Hematopoietic multipotent progenitor cell treated with erythropoietin and hydrocortisone succinate and interleukin-3 and kit ligand, for 8 days (in vitro differentiated cells): ENCODE data around the gene ADGRF1.
"Not testable (repeated sequence)": the region's sequence is repeated elsewhere in the genome, so short reads cannot be mapped to it uniquely, and the experiment has no call there.

Source experiments
- DNase-seq: peaks from one replicate; pipeline ENCODE4 v3.0.0-alpha.2; 2015

ADGRF1 gene

DNA sequence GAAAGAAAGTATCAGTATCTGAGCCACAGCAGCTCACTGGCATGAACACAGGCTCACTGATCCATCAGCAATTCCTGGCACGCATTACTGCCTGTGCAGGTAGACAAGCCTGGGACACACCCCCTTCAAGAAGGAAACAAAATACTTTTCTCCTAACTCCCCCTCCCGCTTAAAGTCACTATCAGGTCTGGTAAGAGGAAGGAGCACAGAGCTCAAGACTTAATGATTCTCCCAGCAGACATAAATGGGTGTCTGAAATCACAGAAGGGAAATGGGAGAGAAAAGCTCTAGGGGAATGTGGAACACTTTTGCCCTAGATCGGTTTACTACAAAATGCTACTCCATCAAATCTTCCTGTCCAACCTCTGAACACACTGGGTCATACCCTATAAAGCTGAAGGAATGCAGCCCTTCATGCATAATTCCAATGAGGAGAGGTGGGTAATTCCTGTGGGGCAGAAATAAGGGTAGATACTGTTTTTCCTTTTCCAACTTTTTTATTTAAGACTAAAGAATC lies at the start of gene ADGRF1:
TSS of gene ADGRF1 (minus strand) at position 58 of the 517 bp plus-strand sequence. CDS start 13,271 bp downstream, outside the sequence.
- no peak for DNase-seq

DNA sequence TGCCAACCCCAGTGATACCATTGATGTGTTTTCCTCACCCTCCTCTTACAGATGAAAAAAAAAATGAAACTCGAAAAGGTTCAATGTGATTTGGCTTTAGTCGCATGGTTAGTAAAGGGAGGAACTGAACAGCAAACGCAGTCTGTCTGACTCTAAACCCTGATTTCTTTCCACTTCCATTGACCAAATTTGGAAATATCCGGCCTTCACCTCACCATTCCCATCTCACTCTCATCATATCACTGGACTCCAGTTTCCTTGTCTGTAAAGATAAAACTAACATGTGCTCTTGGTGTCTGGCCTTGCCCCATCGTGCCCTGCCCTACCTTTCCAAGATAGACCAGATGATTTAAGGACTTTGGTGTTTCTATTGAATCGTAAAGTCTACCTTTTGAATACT lies 48.7 kb upstream of the ADGRF1 start:
- DNase-seq = no peak

DNA sequence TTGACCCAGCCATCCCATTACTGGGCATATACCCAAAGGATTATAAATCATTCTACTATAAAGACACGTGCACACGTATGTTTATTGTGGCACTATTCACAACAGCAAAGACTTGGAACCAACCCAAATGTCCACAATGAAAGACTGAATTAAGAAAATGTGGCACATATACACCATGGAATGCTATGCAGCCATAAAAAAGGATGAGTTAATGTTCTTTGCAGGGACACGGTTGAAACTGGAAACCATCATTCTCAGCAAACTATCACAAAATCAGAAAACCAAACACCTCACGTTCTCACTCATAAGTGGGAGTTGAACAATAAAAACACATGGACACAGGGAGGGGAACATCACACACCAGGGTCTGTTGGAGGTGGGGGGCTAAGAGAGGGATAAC lies 47.3 kb upstream of the ADGRF1 start:
- DNase-seq = not testable (repeated sequence)

DNA sequence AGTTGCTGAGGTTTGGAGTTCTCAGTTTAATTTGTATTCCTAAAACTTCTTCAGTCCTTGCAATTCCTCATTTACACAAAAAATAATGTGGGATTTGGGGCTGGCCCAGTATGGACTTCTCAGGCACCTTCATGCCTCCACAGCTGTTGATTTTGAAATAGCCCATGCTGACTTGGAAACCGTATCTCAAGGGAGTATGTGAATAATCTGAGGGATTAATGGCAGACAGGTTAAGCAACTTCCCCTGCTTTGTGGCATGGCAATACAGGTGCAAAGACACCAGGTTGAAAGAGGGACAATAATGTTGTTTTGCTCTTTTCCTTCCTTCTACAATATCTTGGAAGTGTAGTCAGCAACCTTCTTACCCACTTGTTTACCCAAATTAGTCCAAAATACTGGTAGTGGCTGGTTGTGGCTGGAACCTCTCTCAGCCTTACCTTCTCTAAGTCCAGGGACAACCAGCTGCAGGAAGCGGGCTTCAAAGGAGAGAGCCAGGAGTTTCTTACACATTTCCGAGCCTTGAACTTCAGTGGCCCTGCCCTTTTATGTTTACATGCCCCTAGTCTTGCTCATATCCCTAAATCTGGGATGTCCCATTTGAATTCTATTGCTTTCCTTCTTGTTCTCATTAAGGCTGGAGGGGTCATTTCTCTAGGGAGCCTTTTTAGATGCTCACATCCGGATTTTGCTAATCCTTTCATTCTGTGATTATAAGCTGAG lies 44.1 kb upstream of the ADGRF1 start:
- DNase-seq = no peak

DNA sequence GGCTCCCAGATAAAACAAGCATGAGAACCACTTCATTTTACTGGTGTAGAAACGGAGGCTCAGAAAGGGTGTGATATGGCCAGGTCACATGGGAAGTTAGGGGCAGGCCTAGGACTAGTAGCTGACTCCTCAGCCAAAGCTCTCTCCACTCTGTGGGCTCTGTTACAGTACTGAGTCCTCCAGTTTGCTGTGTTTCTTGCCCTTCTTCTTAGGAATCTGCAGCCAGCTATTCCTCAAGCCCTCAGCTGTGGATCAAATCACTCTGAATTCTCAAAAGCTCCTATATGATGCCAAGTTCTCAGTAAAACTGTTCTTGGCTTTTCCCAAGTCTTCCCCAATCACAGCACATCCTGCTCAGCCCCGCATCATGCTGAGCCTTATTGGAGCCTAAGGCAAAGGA lies 42.5 kb upstream of the ADGRF1 start:
- no peak for DNase-seq

DNA sequence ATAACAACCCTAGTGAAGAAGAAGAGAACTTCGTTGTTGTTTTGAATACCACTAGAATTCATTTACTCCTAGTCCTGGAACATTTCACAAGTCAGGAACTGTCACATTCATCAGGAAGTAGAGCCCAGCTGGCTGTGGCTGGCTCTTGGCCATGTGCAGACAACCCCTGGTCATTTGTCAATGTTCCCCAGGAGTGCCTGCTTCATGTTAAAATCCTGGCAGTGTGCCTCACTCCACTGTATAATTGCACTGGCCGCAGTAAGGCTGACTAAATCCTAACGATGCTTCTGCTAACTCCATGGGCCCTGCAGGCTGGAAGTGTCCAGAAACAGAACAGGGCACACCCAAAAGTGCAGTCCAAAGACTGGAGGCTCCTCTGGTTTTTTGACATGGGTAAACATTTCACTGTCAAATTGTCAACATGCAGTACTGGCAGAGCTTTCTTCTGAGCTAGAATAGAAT lies 41.5 kb upstream of the ADGRF1 start:
- no peak for DNase-seq

DNA sequence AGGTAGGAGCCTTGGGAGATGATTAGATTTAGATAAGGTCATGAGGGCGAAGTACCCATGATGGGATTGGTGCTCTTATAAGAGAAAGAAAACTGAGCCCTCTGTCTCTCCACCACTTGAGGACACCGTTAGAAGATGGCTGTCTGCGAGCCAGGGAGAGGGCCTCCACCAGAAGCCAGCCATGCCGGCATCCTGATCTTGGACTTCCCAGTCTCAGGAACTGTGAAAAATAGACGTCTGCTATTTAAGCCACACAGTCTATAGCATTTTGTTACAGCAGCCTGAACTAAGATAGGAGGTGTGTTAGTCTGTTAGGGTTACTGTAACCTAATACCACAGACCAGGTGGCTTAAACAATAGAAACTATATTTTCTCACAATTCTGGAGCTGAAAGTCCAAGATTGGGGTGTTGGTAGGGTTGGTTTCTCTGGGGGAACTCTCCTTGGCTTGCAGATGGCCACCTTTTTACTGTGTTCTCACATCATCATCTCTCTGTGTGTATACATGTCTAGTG lies 38.0 kb upstream of the ADGRF1 start:
- DNase-seq = no peak

DNA sequence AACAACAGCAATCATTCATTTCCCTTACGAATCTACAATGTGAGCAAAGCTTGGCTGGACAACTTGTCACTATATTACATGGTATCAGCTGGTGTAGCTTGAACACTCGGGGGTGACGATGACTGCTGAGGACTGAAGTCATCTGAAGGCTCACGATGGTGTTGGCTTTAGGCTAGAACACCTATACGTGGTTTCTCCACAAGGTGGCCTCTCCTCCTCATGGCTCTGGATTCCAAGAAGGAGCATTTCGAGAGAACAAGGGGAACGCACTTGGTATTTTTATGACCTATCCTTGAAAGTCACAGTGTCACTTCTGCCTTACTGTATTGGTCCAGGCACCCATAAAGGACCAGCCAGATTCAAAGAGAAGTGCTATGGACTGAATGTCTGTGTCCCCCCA lies 37.5 kb upstream of the ADGRF1 start:
- DNase-seq = peak; percentile 6

DNA sequence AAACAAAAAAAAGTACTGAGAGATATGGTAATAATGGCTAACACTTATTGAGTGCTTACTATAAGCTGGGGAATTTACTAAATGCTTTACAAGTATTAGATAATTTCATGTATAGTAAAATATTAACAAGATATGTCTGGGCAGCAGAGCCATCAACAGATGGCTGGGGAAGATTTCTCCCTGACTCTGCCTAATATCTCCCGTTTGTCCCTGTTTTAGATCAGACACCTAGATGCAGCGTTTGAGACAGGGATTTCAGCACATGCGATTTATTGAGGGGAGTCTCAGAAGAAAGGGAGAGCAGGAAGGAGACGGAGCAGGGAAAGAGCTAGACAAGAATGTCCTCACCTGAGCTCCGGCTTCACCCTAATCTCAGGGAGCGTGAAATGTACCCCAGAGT lies 36.9 kb upstream of the ADGRF1 start:
- no peak for DNase-seq

DNA sequence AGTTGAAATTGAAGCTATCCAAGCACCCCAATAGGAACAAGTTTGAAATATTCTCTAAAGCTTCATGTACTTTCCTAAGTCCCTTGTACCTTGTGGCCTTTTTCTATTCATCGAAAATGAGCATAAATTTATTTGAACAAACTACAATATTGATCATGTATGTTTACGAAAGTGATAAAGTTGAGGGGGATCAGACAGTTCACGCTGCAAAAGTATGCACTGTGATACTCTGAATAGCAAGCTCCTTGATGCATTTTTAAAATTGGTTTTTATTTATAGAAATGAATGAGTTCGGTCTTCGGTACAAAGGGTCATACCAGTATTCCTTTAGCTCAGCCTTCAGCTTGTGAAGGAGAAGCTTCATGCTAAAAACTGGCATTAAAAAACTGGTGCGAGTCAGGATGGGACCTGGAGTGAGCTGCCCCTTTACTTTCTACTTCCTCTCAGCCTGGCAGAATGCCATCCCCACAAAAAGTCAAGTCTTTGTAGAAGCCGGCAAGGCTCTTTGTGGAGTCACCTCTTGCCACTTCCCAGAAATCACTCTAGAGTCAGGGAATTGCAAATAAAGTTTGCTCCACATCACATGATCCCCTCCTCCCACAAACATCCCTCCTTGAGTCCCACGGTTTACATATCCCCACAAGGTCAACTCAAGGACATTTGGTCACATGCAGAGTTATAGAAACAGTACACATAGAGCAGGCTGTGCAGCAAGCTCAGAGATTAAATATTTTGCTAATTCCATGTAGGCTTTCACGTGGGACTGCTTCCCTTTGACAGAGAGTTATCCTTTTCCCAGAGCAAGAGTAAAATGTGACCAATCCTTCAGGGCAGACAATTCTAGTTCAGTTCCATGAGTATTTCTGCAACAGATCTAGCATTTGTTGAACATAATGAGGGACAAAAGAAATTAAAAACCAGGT lies 34.6 kb upstream of the ADGRF1 start:
- DNase-seq = peak; percentile 9

DNA sequence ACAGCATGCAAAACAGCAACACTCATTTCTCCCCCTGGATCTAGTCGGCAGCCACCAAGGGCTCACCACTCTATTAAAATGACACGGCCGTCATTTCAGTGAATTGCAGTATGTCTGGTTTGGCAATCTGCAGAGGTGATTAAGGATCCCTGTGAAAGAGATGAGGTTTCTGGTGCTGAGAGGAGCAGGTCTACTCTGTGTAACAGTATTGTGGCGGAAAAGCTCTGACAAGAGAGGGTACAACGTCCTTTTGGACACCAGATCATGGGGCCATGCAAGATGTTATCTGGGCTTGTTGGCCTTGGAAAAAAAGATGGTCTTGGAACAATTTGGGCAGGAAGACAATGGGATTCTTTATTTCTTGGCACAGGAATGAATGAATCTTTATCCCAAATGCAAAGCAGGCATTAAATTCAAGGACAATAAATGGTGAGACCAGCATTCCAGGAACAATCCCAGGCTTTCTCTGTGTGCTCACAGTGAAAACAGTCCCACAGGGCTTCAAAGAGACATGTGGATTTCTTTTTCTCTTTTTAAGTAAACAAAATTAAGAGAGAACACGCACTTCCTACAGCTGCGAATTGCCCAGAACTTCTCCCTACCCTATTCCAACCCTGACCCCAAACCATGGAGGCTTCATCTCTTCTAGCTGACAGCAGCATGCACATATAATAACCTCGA lies 33.7 kb upstream of the ADGRF1 start:
- DNase-seq = no peak

DNA sequence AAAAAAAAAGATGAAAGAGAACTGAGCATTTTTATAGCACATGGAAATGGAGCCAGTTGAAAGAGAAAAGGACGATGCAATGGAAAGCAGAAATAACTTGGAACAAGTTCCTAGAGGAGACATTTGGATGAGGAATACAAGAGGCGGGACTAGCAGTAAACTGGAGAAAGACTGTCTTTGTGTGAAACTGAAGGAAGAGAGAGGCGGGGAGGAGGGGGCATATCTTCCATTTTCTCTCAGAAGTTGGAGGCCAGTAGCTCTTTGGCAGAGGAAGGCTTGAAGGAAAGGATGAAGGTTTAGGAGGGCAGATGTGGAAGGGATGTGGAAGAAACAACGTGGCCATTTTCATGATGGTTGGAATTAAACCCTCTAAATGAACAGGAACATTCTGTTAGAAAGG lies 33.0 kb upstream of the ADGRF1 start:
- DNase-seq = no peak

DNA sequence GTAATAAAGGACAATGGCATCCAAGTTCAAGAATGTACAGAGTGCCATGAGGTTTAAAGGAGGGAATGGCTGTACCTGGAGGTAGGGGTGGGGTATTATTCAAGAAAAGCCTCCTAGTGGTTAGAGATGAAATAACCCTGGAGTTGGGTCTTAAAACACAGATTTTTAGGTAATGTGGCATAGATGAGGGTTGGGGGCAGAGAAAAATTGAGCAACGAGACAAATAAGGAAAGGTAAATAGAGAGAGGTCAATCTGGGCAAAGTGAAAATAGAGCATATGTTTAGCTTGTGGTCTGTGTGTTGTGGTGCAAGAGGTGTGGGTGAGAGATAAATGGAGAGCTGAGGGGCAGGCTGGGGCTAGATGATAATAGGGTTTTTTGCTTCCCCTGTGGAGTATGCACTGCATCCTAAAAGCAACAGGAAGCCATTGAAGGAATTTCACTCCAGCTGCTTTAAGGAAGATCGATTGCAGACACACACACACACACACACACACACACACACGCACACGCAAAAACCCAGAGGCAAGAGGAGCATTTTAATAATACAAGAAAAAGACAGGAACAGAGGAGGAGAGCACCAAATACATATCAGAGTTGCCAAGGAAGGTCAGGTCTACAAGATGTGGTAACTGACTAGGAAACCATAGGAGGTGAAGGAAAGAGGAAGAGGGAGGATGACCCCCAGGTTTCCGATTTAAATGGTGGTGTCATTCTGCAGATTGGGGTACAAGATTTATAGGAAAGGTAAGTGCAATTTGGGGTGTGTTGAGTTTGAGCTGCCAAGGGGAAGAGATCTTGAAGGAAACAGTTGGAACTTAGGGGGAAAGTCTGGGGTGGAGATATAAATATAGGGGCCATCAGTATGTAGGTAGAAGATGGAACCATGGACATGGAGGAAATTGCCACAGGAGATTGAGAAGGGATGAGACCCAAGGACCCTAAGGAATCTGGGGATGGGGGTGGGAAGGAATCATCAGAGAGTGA lies 31.3 kb upstream of the ADGRF1 start:
- peak; percentile 6 for DNase-seq

DNA sequence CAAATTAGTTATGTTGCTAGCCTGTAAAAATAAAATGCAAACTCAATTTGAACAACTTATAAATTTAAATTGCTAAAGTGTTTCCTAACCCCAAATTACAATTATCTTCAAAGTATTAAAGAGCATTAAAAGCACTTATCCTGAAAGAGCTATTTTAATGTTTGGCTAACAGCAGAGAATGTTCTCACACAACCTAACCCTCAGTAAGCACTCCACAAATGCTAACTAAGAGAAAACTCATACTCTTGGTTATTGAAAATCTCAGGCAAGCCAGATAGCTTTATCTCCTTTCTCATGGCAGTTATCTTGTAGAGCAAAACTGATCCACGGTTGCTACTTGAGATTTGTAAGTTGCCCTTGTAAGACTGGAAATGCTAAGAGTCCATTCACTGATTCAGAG lies 30.5 kb upstream of the ADGRF1 start:
- no peak for DNase-seq

DNA sequence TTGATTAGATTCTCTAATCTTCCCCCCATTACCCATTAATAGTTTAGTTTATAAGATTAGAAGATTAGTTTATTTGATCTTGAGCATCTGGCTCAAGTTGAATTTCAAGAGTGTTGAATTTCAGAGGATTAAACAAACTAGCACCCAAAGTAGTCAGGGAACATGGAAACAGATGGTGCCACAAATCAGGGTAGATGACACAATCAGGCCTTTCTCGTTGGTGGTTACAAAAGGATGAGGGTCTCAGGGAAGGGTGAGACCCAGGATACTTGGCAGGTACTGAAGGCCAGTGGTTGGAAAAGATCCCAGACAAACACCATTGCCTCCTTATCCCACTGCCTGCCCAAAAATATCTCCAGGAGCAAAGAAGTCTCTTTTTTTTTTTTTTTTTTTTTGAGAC lies 29.5 kb upstream of the ADGRF1 start:
- DNase-seq = no peak

DNA sequence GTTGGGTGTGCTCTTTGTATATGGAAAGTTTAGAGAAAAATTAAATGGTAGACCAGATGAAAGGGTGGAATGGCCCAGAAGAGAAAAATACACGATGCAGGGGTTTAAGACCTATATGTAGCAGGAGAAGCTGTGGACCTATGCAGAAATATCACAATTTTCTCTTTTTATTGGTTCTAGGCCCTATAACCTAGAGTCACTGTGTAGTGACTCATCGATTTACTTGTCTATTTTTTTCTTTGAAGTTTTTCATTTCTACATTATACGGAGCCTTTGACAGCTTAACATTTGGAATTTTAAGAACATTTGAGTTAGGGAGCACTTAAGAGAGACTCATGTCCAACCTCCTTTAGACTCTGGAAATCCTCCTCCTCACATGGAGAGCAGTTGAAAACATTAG lies 28.3 kb upstream of the ADGRF1 start:
- DNase-seq = no peak

DNA sequence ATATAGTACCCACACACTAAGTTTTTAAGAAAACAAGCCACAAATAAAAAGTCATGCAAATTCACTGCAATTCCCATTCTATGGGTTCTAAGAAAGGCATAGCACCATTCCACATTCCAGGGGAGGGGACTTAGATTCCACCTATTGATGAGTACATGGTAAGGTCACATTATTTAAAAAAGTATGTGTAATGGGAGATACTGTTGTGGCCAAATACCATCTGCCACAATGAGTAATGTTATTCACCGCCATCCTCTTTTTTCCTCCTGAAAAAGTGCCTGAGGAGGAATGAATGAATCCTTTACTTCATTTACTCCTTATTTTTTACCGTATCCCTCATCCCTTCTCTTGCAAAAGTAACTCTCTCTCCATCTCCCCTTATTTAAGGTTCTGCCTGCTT lies 27.0 kb upstream of the ADGRF1 start:
- DNase-seq = no peak

DNA sequence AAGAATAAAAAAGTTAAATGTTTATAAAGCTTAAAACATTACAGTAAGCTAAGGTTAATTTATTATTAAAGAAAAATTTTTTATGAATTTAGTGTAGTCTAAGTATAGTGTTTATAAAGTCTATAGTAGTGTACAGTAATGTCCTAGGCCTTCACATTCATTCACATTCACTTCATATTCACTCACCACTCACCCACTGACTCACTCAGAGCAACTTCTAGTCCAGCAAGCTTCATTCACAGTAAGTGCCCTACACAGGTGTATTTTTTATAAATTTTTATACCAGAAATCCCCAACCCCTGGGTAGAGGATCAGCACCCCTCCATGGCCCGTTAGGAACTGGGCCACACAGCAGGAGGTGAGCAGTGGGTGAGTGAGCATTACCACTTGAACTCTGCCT lies 24.3 kb upstream of the ADGRF1 start:
- DNase-seq = no peak

DNA sequence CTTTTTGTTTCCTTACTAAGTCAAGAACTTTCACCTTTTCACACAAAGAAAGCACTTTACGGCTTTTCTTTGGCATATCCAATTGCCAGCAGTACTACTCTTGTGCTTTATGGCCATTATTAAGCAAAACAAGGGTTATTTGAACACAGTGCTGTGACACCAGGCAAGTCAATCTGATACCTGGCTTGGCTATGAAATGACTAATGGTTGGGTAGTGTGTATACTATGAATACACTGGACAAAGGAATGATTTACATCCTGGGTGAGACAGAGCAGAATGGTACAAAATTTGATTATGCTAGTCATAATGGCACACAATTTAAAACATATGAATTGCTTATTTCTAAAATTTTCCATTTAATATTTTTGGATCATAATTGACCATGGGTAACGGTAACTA lies 22.1 kb upstream of the ADGRF1 start:
- DNase-seq = no peak

DNA sequence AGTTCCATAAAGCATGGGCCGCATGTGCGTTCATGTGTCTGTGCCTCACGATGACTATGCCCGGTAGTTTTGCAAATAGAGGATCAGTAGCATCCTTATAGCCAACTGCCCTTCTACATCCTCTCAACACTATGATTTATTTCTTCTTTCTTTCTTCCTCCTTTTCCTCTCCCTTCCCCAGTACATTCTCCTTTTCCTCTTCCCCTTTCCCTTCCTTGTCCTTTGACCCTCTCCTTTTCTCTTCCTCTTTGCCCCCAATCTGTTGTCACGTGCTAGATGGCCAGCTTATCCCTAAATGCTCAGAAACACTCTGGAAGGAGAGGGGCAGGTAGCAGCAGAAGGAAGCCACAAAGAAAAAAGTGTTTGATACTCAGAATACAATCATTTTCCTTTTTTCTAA lies 20.2 kb upstream of the ADGRF1 start:
- no peak for DNase-seq
